SHP77 treated with DMSO at 0.1 percent for 48 hours (cell line): ENCODE results near the gene CMIP.

Experiments
- DNase-seq: peaks from one replicate; lab custom pipeline; 2025; lab: John Stamatoyannopoulos, UW

CMIP gene

DNA sequence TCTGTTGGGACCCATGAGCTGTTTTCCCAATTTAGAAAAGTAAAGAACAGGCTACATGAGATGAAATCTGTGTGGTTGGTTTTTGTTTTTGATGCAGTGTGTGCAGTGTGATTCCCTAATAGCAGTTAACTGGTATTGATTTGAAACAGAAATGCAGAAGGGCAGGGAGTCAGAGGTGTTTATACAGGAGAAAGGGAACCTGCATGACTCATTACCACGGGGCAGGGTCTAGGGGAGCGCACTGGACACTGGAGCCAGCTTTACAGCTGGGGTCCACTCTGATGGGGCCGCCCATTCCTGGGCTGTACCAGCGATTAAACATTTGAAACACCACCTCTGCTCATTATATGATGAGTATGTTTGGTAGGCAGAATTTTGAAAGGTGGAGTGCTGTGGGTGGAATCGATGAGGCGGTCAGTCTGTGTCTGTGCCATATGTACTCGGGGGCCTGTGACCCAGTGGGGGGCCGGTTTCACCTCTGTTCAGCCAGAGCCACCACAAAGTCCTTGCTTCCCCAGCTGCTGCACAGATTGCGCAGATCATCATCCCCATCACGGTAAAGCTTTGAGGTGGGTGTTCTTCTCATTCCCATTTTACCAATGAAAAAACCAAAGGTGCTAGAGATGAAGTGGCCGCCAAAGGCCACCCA, 142.5 kb downstream of the CMIP start:
- DNase-seq = no peak

- DNase-seq = no peak
These were observed 143.1 kb downstream of the CMIP start for GRCh38 chr16:81587626-81588160.

DNA sequence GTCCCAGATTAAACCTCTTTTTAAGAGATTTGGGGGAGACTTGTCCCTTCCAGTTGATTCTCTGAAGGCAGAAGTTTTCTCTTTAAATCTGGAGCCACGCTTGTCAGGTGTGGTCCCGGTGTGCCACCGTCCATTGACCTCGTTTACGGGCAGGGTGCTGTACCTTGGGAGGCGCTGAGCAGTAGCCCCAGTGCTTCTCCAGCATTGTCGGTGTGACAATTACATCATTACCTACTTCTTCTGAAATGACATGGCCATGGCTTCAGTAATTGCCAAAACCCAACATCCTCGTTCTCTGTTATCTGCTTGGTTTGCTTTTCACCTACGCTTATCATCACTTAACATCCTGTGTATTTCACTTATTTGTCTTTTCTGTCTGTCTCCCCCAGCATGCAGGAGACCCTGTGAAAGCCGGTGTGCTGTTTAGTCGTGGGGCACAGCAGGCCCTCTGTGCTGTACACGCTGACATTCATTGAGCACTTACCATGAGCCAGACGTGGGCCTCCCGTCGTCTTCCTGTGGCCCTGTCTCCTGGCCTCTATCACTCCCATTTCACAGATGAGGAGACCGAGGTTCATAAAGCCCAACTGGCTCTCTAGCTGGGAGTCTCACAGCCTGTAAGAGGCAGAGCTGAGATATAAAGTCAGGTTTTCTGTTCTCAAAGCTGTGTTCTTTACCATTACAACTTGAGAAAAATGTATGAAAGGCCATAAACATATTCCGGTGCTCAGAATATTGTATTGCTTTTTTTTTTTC, 143.9 kb downstream of the CMIP start:
- DNase-seq = no peak

GRCh38 chr16:81589975-81590650, 145.5 kb downstream of the CMIP start:
- DNase-seq = no peak

DNA sequence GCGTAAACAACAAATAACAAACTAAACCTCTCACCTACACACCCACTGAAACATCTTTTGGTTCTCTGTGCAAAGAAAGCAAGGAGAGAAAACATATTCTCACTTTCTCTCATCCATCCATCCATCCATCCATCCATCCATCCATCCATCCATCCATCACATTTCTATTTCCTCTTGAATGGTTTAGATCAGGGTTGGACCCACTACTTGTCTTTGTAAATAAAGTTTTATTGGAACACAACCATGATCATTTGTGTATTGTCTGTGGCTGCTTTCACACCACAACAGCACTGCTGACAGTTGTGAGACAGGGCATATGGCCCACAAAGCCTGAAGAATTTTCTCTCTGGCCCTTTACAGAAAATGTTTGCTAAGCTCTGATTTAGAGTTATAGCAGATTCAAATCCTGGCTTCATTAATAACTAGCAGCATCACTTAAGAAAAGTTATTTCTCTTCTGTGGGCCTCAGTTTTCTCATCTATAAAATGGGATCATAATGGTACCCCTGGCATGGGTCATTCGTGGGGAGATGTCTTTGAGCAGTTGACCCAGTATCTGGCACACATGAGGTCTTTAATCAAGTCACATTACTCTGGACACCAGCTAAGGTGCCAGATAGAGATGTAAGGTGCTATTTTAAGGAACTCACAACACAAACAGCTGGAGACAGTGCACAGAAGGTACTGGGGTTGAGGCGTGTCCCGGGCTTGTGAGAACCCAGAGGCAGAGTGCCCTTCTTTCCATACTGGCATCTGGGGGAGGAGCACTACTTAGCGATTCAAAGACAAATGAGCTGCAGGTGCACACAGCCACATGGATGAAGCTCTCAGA, 146.3 kb downstream of the CMIP start:
- DNase-seq = no peak

DNA sequence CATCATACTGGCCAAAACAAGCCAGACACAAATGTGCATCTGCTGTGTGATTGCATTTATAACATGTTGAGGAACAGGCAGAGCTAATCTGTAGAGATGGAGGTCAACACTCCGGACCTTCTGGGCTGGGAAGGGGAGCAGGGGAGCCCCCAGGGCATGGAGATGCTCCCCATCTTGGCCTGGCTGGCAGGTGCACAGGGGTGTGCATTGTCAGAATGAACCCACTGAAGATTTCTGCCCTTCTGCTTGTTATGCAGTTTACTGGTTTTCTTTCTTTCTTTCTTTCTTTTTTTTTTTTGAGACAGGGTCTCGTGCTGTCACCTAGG, 146.9 kb downstream of the CMIP start:
- no peak for DNase-seq

- DNase-seq = no peak
These were observed 147.8 kb downstream of the CMIP start for GRCh38 chr16:81592353-81592866.

DNA sequence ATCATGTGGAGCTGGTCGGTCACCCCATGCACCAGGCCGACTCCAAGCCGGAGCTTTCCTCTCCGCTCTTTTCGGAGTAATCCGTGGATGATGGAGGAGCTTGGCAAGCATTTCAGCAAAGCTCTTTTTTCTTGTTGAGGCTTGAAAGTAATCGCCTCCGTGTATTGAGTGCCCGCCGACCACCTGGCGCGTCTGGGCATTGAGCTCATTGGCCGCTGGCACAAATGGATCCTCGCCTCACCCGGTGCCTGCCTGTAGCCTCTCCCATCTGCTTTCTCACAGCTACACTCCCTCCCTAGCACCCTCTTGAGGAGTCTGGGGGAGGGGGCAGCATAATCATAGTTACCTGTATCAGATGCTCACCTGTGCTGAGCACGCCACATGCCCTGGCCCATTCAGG, 148.9 kb downstream of the CMIP start:
- DNase-seq = no peak

DNA sequence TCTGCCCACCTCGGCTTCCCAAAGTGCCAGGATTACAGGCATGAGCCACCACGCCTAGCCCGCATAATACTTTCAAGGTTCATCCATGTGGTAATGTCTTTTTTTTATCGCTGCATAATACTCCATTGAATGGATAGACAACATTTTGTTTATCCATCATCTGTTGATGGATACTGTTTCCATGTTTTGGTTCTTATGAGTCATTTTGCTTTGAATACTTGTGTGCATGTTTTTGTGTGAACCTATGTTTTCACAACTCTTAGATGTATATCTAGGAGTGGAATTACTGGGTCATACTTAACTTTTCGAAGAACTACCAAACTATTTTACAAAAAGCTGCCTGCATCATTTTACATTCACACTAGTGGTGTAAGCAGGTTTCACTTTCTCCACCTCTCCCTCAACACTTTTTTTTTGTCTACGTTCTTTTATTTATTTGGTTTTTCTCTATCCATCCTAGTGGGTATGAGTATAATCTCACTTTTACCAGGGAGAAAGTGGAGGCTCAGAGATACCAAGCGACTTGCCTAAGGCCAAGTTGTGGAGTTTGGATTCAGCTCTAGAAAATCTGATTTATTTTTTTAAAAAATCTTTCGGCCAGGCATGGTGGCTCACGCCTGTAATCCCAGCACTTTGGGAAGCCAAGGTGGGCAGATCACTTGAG, 151.2 kb downstream of the CMIP start:
- no peak for DNase-seq

DNA sequence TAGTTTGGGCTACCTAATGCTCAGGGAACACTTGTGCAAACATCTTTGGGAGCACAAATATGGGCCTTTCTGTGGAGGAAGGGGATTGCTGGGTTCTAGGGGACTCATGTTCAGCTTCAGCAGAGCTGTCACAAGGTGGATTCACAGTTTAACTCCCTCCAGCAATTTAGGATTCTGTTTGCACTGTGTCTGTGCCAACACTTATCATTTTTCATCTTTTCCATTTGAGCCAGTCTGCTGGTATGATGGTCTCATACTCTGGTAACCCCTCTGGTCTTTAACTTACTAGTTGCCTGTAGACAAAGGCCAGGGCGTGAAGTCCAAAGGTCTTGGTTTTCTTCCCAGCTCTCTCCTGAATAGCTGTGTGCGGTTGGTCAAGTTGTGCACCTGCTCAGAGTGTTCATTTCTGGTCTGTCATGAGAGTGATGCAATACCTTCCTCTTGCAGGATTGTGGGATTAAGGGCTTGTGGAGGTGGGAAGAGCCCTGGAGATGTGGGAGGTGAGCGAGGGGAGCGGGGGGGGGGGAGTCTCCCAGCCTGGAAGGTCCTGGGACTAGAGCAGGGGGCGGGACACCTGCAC, 152.6 kb downstream of the CMIP start:
- no peak for DNase-seq

DNA sequence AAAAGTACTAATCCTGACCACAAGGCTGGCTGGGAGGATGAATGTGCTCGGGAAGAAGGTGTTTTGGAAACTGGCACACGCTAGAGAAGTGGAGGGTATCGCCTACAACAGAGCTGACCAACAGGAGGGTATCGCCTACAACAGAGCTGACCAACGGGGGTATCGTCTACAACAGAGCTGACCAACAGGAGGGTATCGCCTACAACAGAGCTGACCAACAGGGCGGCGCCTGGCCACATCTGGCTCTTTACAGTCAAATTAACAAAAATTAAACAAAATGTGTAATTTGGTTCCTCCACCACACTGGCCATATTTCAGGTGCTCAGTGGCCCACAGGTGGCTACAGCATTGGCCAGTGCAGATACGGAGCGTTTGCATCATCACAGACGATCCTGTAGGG, 153.5 kb downstream of the CMIP start:
- no peak for DNase-seq

DNA sequence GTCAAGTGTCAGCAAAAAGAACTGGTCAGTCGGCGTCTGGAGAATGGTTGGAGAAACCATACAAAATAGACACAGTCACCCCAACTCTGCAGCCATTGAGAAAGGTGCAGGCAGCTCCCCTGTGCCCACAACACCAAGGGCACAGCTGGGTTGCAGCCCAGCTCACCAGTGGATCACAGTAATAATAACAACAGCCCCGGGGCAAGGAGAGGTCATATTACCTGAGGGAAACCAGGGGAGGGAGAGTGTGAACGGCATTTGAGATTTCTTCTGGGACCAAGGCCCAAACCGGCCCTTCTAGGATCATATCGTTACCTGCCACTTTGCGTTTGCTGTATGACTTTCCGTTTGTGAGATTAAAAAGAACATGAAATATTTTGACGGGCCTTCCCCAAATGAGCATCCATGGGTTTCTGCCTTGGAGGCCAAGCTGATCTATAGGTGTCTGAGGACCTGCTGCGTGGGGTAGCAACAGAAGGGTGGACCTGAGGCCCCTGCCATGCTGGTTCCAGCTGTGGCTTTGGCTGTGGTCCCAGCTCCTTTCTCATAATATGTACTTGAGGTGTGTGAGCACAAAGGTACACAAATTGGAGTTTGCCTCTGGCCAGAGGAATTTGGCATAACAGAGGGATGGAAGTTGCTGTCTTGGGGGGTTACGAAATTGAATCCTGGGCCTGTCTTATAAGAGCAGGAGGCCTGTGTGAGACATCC, 154.6 kb downstream of the CMIP start:
- peak; percentile 5 for DNase-seq

- no peak for DNase-seq
These were observed 155.7 kb downstream of the CMIP start for GRCh38 chr16:81600275-81600674.

DNA sequence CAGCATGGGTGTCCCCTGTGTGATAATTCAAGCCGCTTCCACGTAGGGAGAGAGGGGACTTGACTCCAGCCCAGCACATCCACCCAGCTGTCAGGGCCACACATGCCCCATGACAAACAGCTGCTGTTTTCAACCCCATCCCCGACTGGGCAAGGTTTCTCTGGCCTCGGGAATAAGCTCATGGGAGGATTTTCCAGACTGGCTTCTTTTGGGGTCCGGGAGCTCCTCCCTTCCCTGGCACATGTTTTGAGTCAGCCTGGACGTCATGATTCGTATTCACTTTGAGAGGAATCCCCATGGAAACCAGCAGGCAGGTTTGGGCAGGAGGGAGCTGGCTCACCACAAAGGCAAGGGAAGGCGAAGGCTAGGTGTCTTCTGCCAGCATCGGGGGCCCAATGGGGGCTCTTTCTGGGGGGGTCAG, 156.4 kb downstream of the CMIP start:
- DNase-seq = no peak

DNA sequence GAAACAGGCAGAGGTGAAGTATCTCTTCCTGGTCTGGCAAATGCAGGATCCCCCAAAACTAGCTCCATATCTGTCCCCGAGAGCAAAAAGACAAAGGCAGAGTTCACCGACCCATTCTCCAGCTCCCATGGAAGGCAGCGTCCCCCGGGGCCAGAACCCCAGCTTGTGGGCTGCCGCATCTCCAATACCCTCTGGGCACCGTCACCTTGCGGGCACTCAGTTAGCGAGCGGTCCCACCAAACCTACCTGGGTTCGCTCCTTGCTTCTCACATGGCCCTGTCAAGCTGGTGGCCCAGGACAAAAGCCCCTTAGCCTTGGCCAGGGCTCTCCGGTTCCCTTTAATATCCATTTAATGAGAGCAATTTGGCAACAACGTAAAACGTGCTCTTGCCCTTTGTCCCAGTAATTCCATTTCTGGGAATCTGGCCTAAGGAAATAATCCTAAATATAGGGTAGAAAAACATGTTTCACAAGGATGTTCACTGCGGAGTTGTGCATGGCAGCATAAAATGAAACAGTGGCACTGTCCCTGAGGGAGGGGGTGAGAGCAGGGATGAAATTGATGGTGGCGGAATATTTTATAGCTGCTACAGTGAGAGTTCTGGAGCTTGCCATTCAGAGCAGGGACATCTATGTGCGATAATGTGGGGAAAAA, 157.1 kb downstream of the CMIP start:
- DNase-seq = no peak

DNA sequence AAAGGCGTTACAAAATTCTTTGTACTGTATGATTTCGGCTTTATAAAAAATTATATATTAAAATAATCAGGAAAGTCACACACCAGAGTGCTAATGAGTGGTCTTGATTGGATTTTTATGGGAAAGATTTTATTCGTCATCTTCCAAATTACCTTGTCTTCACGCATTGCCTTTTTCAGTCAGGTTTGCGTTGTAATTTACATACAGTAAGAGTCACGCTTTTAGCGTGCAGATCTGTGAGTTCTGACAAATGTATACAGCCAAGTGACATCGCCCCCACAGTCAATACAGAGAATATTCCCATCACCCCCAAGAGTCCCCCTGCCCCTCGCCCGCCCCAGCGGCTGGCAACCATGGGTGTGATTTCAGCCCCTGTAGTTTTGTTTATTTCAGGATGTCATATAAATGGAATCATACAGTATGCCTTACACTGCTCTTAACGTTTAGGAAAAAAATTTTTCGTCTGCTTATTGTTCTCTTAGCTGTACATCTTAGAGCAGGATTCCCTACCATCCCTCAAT, 157.7 kb downstream of the CMIP start:
- no peak for DNase-seq

GRCh38 chr16:81602792-81603191, 158.2 kb downstream of the CMIP start:
- DNase-seq = no peak

DNA sequence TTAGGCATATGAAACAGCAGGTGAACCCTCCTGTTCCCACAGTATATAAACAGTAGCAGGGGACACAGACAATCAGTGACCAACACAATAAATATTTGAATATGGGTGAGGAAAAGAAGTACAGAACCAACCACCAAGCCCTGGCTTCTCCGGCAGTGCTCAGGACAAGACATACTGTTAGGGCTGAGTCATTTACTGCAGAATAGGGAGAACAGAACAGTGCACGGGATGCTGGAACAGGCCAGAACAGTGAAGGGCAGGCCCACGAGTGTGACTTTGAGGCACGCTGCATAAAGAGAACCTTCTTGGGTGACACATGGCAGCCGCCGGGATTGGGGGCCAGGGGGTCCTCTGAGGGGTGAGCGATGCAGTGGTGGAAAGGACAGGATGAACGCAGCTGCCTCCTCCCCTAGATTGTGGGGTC, 160.4 kb downstream of the CMIP start:
- DNase-seq = no peak

DNA sequence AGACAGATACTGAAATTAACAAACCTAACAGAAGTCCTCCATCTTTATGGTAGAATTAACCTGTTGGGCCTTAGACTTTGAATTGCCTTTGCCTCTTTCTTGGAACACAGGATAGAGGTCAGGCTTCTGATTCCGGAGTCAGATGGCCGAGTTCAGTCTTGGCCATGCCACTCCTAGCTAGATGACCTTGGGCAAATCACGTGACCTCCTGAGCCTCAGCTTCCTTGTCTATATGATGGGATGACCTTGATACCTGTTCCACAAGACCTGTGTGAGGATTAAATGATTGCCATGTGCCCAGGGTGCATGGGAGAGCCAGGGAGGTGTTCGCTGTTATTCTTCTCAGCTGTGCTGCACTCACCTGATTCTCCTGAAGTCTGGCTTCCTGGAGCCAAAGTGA, 161.4 kb downstream of the CMIP start:
- no peak for DNase-seq

DNA sequence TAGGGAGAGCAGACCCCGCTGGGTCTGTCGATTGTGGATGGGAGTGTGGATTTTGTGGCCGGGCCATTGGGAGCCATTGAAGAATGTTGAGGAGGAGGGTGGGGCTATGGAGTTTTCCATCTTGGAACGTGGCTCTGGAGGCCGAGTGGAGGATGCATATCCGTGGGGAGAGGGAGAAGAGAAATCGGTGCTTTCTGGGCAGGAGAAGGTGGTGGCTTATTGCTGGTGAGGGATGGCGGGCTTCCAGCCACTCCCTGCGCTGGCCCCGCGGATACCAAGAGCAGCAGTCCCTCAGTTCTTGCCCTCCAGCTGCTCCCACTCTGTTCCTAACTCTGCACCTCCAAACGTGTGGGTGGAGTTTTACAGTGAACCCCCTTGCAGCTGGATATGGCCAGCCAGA, 162.4 kb downstream of the CMIP start:
- DNase-seq = no peak
